H9 (cell line): ENCODE data around the gene TMPRSS9. TPM values are rescaled to one million over a fixed set of nuclear protein-coding genes. Genes with fewer than 3 reads are reported as not detected.

Source experiments
- DNase-seq: peaks from one replicate; pipeline ENCODE4 v3.0.0-alpha.2; 2017
- H2AFZ ChIP-seq: one replicate; pipeline ENCODE4 v1.6.1; 2013; ENCODE audit warnings: mild to moderate bottlenecking, low read length, control low read depth, moderate library complexity
- H2AK5ac ChIP-seq: 2 replicates; pipeline ENCODE4 v1.6.1; 2013; ENCODE audit warnings: low read length, control low read depth, mixed read lengths; ENCODE audit not compliant: insufficient read length
- H2BK120ac ChIP-seq: one replicate; pipeline ENCODE4 v1.6.1; 2013; ENCODE audit warnings: low read depth, mild to moderate bottlenecking, low read length, control low read depth, inconsistent platforms; ENCODE audit not compliant: poor library complexity, severe bottlenecking
- H2BK12ac ChIP-seq: 2 replicates; pipeline ENCODE4 v1.6.1; 2013; ENCODE audit warnings: low read length, control low read depth, mixed read lengths, low read depth; ENCODE audit not compliant: insufficient read length
- H2BK15ac ChIP-seq: 2 replicates; pipeline ENCODE4 v1.6.1; 2013; ENCODE audit warnings: low read depth, low read length, control low read depth
- H2BK20ac ChIP-seq: one replicate; pipeline ENCODE4 v1.6.1; 2013; ENCODE audit warnings: low read depth, mild to moderate bottlenecking, low read length, control low read depth, inconsistent platforms; ENCODE audit not compliant: poor library complexity, severe bottlenecking
- H2BK5ac ChIP-seq: 2 replicates; pipeline ENCODE4 v1.6.1; 2013; ENCODE audit warnings: low read length, control low read depth, mixed read lengths; ENCODE audit not compliant: insufficient read length
- H3K14ac ChIP-seq: 2 replicates; pipeline ENCODE4 v1.6.1; 2013; ENCODE audit warnings: low read length, control low read depth; ENCODE audit not compliant: insufficient read depth
- H3K18ac ChIP-seq: 2 replicates; pipeline ENCODE4 v1.6.1; 2013; ENCODE audit warnings: low read depth, mild to moderate bottlenecking, mixed read lengths, low read length, control low read depth; ENCODE audit not compliant: insufficient read length
- H3K23ac ChIP-seq: 2 replicates; pipeline ENCODE4 v1.6.1; 2013; ENCODE audit warnings: low read length, control low read depth, mixed read lengths, low read depth; ENCODE audit not compliant: insufficient read length
- H3K23me2 ChIP-seq: 2 replicates; pipeline ENCODE4 v1.6.1; 2013; ENCODE audit warnings: low read depth, mild to moderate bottlenecking, mixed read lengths, low read length, control low read depth; ENCODE audit not compliant: insufficient read length, poor library complexity, severe bottlenecking
- H3K27ac ChIP-seq: 2 replicates; pipeline ENCODE4 v1.5.1; 2013; ENCODE audit warnings: low read length, control low read depth, mixed read lengths, low read depth; ENCODE audit not compliant: insufficient read length
- H3K27me3 ChIP-seq: 2 replicates; pipeline ENCODE4 v1.6.1; 2013; ENCODE audit warnings: low read length, control low read depth, inconsistent platforms; ENCODE audit not compliant: insufficient read depth
- H3K4ac ChIP-seq: 2 replicates; pipeline ENCODE4 v1.6.1; 2013; ENCODE audit warnings: low read depth, mild to moderate bottlenecking, control low read depth, inconsistent platforms, low read length, moderate library complexity
- H3K4me1 ChIP-seq: 2 replicates; pipeline ENCODE4 v1.6.1; 2013; ENCODE audit warnings: low read length, control low read depth, inconsistent platforms; ENCODE audit not compliant: insufficient read depth
- H3K4me2 ChIP-seq: 2 replicates; pipeline ENCODE4 v1.6.1; 2013; ENCODE audit warnings: low read length, control low read depth, mixed read lengths; ENCODE audit not compliant: insufficient read length, insufficient read depth
- H3K56ac ChIP-seq: 2 replicates; pipeline ENCODE4 v1.6.1; 2013; ENCODE audit warnings: low read depth, mild to moderate bottlenecking, mixed read lengths, low read length, control low read depth; ENCODE audit not compliant: insufficient read length
- H3K79me1 ChIP-seq: 2 replicates; pipeline ENCODE4 v1.6.1; 2013; ENCODE audit warnings: low read depth, mild to moderate bottlenecking, moderate library complexity, low read length, control low read depth, inconsistent platforms; ENCODE audit not compliant: insufficient read depth, poor library complexity, severe bottlenecking
- H3K79me2 ChIP-seq: 2 replicates; pipeline ENCODE4 v1.6.1; 2013; ENCODE audit warnings: low read length, control low read depth, inconsistent platforms; ENCODE audit not compliant: insufficient read depth
- H3K9ac ChIP-seq: 2 replicates; pipeline ENCODE4 v1.6.1; 2013; ENCODE audit warnings: low read length, control low read depth, mixed read lengths; ENCODE audit not compliant: insufficient read length; ENCODE audit errors: extremely low read depth
- H3K9me3 ChIP-seq: one replicate; pipeline ENCODE4 v1.6.1; 2013; ENCODE audit warnings: low read depth, low read length, inconsistent platforms; ENCODE audit not compliant: control insufficient read depth
- H3T11ph ChIP-seq: one replicate; pipeline ENCODE4 v1.6.1; 2013; ENCODE audit warnings: mild to moderate bottlenecking, low read length, control low read depth, inconsistent platforms
- H4K20me1 ChIP-seq: one replicate; pipeline ENCODE4 v1.6.1; 2013; ENCODE audit not compliant: control insufficient read depth, insufficient read length, insufficient read depth
- H4K5ac ChIP-seq: 2 replicates; pipeline ENCODE4 v1.6.1; 2013; ENCODE audit warnings: low read depth, mild to moderate bottlenecking, mixed read lengths, low read length, control low read depth; ENCODE audit not compliant: insufficient read length
- H4K8ac ChIP-seq: replicated peaks from 2 replicates; pipeline ENCODE4 v1.6.1; 2013; ENCODE audit warnings: low read length, control low read depth, mixed read lengths, low read depth; ENCODE audit not compliant: insufficient read length
- H4K91ac ChIP-seq: 2 replicates; pipeline ENCODE4 v1.6.1; 2013; ENCODE audit warnings: low read depth, mild to moderate bottlenecking, moderate library complexity, mixed read lengths, low read length, control low read depth; ENCODE audit not compliant: insufficient read length
- H3K27ac Mint-ChIP-seq, 3 experiments: 2 replicates in 2 of 3; 3 replicates in 1 of 3; pipeline ENCODE4 v1.8.0; 2020 to 2021; ENCODE audit warnings: mixed read lengths in 3 of 3, mild to moderate bottlenecking in 1 of 3, moderate library complexity in 1 of 3
- H3K27me3 Mint-ChIP-seq: 2 replicates; pipeline ENCODE4 v1.8.0; 2021; ENCODE audit warnings: low read depth, mild to moderate bottlenecking, moderate library complexity, mixed read lengths
- H3K36me3 Mint-ChIP-seq, 3 experiments: 2 replicates in 2 of 3; 3 replicates in 1 of 3; pipeline ENCODE4 v1.8.0; 2020 to 2021; ENCODE audit warnings: low read depth in 3 of 3, mixed read lengths in 3 of 3; ENCODE audit not compliant: insufficient read depth in 1 of 3
- H3K4me1 Mint-ChIP-seq, 2 experiments: 2 replicates each; pipeline ENCODE4 v1.8.0; 2020; ENCODE audit warnings: mixed read lengths in 2 of 2
- H3K4me3 Mint-ChIP-seq, 2 experiments: 2 replicates in 1 of 2; 3 replicates in 1 of 2; pipeline ENCODE4 v1.8.0; 2020 to 2021; ENCODE audit warnings: mild to moderate bottlenecking in 2 of 2, mixed read lengths in 2 of 2, moderate library complexity in 1 of 2
- H3K9me3 Mint-ChIP-seq, 2 experiments: 2 replicates in 1 of 2; 3 replicates in 1 of 2; pipeline ENCODE4 v1.8.0; 2020; ENCODE audit warnings: mild to moderate bottlenecking in 2 of 2, mixed read lengths in 2 of 2, moderate library complexity in 1 of 2
- CTCF ChIP-seq: fragments of 200-600 bp; sonication (generic); conservative IDR thresholded peaks from 3 replicates; pipeline ENCODE4 v1.8.0; 2021; ENCODE audit warnings: antibody characterized with exemption, mild to moderate bottlenecking
- WGBS: extraction: QIAGEN DNeasy Blood & Tissue Kit; methylation state at CpG from one replicate; pipeline ENCODE4 v1.1.7; 2013; ENCODE audit warnings: missing lambda C conversion rate, low lambda C conversion rate, mixed read lengths; ENCODE audit not compliant: insufficient read length; ENCODE audit errors: extremely low coverage; 5-methylcytosine and 5-hydroxymethylcytosine counted together
- total RNA-seq: library from RNA; stranded (reverse); gene quantifications from 2 replicates; pipeline ENCODE4 v1.2.1, GENCODE V29; 2021

The TMPRSS9 gene
- total RNA-seq, 1 experiment from 2014 or later: 0.24 TPM

GRCh38 chr19:2474232-2475017 lies 114.4 kb downstream of the TMPRSS9 start:
- TF ChIP-seq CTCF: peak; percentile 99
- Histone ChIP-seq H3K23ac (no peak overlapping the region), H2BK12ac (no peak overlapping the region), H3K56ac (no peak overlapping the region), H2BK120ac (no peak overlapping the region), H2BK5ac (no peak overlapping the region), H3K9me3 (no peaks in the 10 kb centered on the region), H3T11ph (no peak overlapping the region), H3K14ac (no peak overlapping the region), H3K4me1 (peaks cover 4% of the 10 kb centered on the region; the same call in 1 of the 2 replicates), H3K9ac (no peak overlapping the region), H4K20me1 (peaks cover 3% of the 10 kb centered on the region), H2BK20ac (no peak overlapping the region), H3K27me3 (peaks cover 7% of the 10 kb centered on the region; the same call in 1 of the 2 replicates), H3K18ac (no peak overlapping the region), H3K4ac (no peak overlapping the region), H3K27ac (no peak overlapping the region), H3K79me2 (peaks cover 2% of the 10 kb centered on the region; the same call in 1 of the 2 replicates), H2AFZ (no peak overlapping the region), H3K23me2 (peaks cover 28% of the 10 kb centered on the region), H2AK5ac (no peak overlapping the region), H4K8ac (no peak overlapping the region), H3K79me1 (no peaks in the 10 kb centered on the region), H4K5ac (no peak overlapping the region), H3K4me2 (peak overlapping the region; percentile 65), H2BK15ac (no peak overlapping the region), H4K91ac (no peak overlapping the region)
- peak; percentile 89 for DNase-seq
- Mint-ChIP-seq H3K4me1 (peaks cover 22 to 27% of the 10 kb centered on the region in 2 experiments), H3K27me3 (peaks cover 32% of the 10 kb centered on the region), H3K4me3 (peak overlapping the region; percentile 45 to 69), H3K36me3 (peaks cover 0 to 3% (median 1%) of the 10 kb centered on the region in 3 experiments; a peak in 1 of 7 replicates), H3K9me3 (0 out of 5 replicates have a peak, but pooled peaks cover 0 to 2% of the 10 kb centered on the region in 2 experiments), H3K27ac (no peak overlapping the region)
- WGBS: no CpG with 5 or more reads among the region's 60 CpGs
